A673 (cell line): Measurements from ENCODE around the gene ZNF277.

Experiments
- CTCF ChIP-seq: fragments of 300-800, 200-600 bp; sonication (generic); conservative IDR thresholded peaks from 2 replicates; pipeline ENCODE4 v1.5.1; 2017; ENCODE audit warnings: low read depth, mild to moderate bottlenecking, antibody characterized with exemption, low read length, moderate library complexity, mixed read lengths
- EZH2 ChIP-seq: fragments of 200-600 bp; sonication (generic); IDR thresholded peaks from 2 replicates; pipeline ENCODE4 v1.6.1; 2017; ENCODE audit warnings: borderline replicate concordance, low read depth, mild to moderate bottlenecking, mixed read lengths, antibody characterized with exemption, low read length; ENCODE audit not compliant: poor library complexity, severe bottlenecking

DNA sequence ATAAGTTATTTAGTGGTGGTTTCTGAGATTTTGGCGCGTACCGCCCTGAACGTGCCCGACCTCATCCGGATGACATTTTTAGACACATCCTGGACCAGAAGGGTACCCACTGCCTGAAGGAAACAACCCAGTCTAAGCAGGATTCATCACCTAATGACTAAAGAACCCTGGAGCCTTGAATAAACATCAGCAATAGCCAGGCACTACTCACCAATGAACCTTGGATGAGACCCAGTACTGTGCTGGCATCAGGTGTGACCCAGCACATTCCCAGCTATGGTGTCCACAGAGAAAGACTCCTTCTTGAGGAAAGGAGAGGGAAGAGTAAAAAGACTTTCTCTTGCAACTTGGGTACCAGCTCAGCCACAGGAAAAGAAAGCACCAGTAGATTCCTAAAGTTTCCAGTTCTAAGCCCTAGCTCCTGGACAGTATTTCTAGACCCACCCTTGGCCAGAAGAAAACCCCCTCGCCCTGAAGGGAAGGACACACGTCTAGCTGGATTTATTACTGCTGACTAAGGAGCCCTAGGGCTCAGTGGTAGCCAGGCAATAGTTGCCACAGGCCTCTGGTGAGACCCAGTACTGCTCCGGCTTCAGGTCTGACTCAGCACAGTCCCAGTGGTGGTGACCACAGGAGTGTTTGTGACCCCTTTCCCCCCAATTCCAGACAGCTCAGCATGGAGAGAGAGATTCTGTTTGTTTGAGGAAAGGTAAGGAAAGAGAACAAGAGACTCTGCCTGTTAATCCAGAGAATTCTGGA lies 32.5 kb downstream of the ZNF277 start:
- TF ChIP-seq CTCF (no peak), EZH2 (no peak)
